Measurements from ENCODE around the gene CPEB3.

Gene CPEB3

DNA sequence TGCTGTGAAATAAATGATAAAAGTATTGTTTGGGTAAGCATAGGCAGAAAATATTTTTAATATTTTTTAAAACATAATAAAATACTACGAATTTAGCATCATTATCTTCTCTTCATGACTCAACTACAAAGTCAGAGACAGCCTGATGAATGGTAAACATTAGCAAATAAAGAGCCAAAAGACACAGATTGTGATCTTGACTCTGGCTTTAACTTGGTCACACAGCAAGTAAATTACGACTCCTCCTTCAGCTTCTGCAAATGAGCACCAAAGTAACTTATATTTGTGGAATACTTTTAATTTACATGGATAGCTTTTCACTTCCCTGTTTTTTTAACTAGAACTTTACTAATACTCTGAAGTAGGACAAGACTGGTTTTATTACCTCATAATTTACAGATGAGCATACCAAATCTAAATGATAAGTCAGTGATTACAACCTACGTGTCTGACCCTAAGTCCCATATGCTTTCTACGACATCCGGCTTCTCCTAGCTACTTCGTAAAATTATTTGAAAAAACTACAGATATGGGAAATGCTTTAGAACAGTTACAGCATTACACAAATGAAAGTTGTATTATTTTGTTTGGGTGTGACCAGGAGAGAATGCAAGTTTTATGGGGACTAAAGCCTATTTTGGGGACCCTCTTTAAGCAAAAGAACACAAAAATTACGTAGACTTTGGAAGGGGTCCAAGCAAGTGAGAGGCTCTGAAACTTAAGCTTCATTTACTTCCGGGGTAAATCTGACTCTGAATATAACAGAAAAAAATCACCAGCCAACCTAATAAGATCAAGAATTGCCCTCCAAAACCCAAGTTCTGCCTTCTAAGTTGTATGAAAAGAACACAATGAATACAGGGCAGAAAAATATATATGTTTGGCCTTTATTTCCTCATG, 133.8 kb downstream of the CPEB3 start:
- no peaks in the 10 kb centered on the region for H3K4me1 ChIP-seq (ENCODE audit: control insufficient read depth in 1 of 2, insufficient read depth in 1 of 2, low read depth in 1 of 2, low read length in 1 of 2)
- TF ChIP-seq, protein P1, sequence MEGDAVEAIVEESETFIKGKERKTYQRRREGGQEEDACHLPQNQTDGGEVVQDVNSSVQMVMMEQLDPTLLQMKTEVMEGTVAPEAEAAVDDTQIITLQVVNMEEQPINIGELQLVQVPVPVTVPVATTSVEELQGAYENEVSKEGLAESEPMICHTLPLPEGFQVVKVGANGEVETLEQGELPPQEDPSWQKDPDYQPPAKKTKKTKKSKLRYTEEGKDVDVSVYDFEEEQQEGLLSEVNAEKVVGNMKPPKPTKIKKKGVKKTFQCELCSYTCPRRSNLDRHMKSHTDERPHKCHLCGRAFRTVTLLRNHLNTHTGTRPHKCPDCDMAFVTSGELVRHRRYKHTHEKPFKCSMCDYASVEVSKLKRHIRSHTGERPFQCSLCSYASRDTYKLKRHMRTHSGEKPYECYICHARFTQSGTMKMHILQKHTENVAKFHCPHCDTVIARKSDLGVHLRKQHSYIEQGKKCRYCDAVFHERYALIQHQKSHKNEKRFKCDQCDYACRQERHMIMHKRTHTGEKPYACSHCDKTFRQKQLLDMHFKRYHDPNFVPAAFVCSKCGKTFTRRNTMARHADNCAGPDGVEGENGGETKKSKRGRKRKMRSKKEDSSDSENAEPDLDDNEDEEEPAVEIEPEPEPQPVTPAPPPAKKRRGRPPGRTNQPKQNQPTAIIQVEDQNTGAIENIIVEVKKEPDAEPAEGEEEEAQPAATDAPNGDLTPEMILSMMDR (IDR thresholded peaks at IDR 0.05) = no peak
- H3K27me3 ChIP-seq = no peaks in the 10 kb centered on the region
- H3K4me3 ChIP-seq (ENCODE audit: low read depth in 1 of 2, low read length in 1 of 2) = no peak overlapping the region
- no peaks in the 10 kb centered on the region for H3K36me3 ChIP-seq
- no peak overlapping the region for H3K27ac ChIP-seq
- no peaks in the 10 kb centered on the region for H3K9me3 ChIP-seq

DNA sequence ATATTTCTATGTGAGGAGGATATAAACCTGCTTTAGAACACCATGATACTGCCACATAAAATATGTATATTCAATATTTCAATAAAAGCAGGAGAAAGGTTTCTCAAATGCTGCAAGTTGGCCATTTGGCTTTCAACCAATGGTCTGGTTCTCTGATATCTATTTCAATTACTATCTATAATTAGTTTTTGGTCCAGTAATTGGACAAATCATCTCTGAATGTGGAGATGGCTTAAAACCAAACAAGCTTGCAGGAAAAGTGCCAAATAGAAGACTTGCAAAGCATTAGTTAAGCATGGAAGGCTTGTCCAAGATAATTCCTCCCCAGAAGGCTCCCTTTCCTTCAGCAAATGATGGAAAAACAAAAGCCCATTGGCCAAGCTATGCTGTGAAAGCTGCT, 140.1 kb downstream of the CPEB3 start:
- H3K9me3 ChIP-seq = no peaks in the 10 kb centered on the region
- no peaks in the 10 kb centered on the region for H3K27me3 ChIP-seq
- H3K4me1 ChIP-seq (ENCODE audit: control insufficient read depth in 1 of 2, insufficient read depth in 1 of 2, low read depth in 1 of 2, low read length in 1 of 2) = no peaks in the 10 kb centered on the region
- TF ChIP-seq, protein P1 (IDR thresholded peaks at IDR 0.05) = no peak
- H3K27ac ChIP-seq = no peak overlapping the region
- no peaks in the 10 kb centered on the region for H3K36me3 ChIP-seq
- H3K4me3 ChIP-seq (ENCODE audit: low read depth in 1 of 2, low read length in 1 of 2) = no peak overlapping the region

DNA sequence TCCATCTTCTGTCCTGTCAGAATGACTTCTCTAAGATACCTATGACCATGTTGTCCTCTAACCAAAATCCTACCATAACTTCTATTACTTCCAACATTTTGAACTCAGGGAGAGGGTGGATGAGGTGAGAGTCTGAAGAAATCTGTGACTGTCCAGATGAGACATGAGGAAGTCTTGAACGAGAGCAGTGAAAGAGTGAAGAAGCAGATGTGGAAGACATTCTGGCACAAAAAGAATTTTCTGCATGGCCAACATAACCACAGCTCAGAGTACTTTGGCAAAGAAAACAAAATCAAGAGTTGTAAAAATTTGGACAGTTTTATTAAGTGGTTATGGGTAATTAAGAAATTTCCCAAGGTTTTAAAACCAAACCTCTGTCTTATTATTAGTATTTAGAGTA, 141.6 kb downstream of the CPEB3 start:
- H3K27me3 ChIP-seq = no peaks in the 10 kb centered on the region
- no peak overlapping the region for H3K27ac ChIP-seq
- H3K36me3 ChIP-seq = peaks cover 5% of the 10 kb centered on the region
- no peaks in the 10 kb centered on the region for H3K9me3 ChIP-seq
- H3K4me3 ChIP-seq (ENCODE audit: low read depth in 1 of 2, low read length in 1 of 2) = no peak overlapping the region
- H3K4me1 ChIP-seq (ENCODE audit: control insufficient read depth in 1 of 2, insufficient read depth in 1 of 2, low read depth in 1 of 2, low read length in 1 of 2) = no peaks in the 10 kb centered on the region
- TF ChIP-seq, protein P1 (IDR thresholded peaks at IDR 0.05) = no peak

DNA sequence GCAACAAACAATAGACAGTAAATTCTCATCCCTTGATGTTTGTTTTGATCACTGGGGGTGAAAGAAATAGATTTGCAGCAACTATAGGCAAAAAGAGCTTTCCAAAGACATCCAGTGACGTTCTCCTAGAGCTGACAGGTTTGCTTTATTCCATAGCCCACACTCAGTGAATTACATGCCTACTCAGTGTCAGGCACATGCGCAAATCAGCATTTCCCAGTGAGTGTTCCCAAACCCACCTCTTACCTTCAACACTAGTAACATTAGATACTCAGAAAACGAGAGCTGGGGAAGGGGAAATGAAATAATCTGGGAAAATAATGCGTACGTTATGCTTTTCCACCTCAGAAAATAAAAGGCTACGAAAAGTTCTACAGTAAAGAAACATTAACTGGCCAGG, 144.1 kb downstream of the CPEB3 start:
- no peak overlapping the region for H3K4me3 ChIP-seq (ENCODE audit: low read depth in 1 of 2, low read length in 1 of 2)
- H3K36me3 ChIP-seq = peaks cover 12% of the 10 kb centered on the region
- no peaks in the 10 kb centered on the region for H3K4me1 ChIP-seq (ENCODE audit: control insufficient read depth in 1 of 2, insufficient read depth in 1 of 2, low read depth in 1 of 2, low read length in 1 of 2)
- TF ChIP-seq, protein P1 (IDR thresholded peaks at IDR 0.05) = no peak
- H3K27me3 ChIP-seq = no peaks in the 10 kb centered on the region
- H3K9me3 ChIP-seq = no peaks in the 10 kb centered on the region
- H3K27ac ChIP-seq = no peak overlapping the region

DNA sequence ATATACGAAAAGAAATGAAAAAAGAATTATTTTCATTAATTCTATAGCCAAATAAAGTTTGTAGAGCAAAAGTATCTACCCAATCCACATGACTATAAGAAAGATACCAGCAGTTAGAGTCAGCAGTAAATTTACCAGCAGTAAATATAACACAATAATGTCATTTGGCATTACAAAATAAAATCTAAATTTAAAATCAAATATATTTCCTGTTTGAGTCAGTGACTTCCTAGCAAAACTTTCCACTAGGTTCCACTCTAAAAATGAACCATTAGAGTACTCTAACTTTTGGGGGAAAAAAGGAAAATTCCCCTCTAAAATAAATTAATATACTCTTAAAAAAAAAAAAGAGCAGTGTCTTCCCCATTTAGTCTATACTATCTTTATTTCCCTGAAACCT, 144.8 kb downstream of the CPEB3 start:
- H3K27me3 ChIP-seq = no peaks in the 10 kb centered on the region
- H3K36me3 ChIP-seq = peaks cover 12% of the 10 kb centered on the region
- no peaks in the 10 kb centered on the region for H3K9me3 ChIP-seq
- H3K4me3 ChIP-seq (ENCODE audit: low read depth in 1 of 2, low read length in 1 of 2) = no peak overlapping the region
- TF ChIP-seq, protein P1 (IDR thresholded peaks at IDR 0.05) = no peak
- no peaks in the 10 kb centered on the region for H3K4me1 ChIP-seq (ENCODE audit: control insufficient read depth in 1 of 2, insufficient read depth in 1 of 2, low read depth in 1 of 2, low read length in 1 of 2)
- H3K27ac ChIP-seq = no peak overlapping the region

Data from neutrophil (primary cell).